Measurements from ENCODE around the gene MAP2K4.

Gene MAP2K4

DNA sequence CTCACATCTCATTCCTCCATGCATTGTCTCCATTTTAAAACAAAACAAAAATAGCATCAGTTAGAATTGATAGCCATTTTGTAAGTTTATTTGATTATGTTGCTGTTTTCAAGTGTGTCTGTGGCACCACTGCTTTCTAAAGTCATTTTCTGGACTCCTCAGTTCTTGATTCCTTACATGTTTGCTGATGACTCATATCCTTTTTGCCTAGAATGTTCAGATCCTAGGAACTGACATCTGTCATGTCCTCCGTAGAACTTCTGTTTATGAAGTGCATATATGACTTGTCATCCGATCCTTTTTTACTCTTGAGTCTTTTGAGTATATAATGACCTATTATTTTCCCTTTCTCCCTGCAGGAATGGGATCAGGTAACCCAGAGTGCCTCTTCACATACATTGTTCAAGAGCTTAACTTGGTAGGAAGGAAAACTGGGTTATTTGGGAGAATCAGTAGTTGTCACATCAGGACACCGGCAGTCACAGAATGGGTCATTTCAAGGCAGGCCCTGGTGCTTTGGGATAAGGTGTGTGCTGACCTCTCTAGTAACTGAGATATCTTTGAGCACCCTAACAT is 69.2 kb downstream of the MAP2K4 start:
- DNase-seq (ENCODE audit: low spot score), result no peak

- DNase-seq (ENCODE audit: low spot score), result no peak
Observed at GRCh38 chr17:12094336-12094735, 73.7 kb downstream of the MAP2K4 start.

- DNase-seq (ENCODE audit: low spot score), result no peak
Observed at GRCh38 chr17:12095522-12095921, 74.8 kb downstream of the MAP2K4 start.

DNA sequence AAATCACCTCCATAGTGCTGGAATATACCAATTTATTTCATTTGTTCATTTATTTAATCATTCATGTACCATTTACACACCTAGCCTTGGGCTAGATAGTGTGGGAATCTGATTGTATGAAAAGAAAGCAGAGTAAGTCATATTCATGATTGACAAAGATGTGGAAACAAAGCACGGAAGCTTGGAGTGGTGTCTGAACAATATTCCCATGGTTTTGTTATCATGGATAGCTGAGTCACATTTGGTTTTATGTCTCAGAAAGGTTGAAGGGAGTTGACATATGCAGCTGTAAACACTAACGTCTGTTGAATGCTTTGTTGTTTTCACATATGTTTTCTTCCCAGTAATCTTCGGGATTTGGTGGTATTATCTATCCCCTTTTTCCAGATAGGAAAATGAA is 76.6 kb downstream of the MAP2K4 start:
- no peak for DNase-seq (ENCODE audit: low spot score)

DNA sequence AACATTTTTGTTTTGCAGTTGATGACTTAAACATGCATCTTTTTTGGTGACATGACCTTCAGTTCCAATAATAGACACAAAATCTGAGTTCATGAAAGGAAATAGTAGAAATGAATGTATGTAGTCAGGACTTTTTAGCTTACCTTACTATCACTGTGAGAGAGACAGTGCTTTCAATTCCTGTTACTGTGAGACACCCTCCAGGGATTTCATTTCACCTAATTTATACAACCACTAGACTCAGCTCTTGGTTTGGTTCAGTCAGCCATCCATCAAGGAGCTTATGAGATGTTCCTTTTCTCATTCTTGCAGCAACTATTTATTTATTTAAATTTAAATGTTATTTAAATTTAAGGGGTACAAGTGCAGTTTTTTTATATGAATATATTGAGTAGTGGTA is 77.9 kb downstream of the MAP2K4 start:
- no peak for DNase-seq (ENCODE audit: low spot score)

DNA sequence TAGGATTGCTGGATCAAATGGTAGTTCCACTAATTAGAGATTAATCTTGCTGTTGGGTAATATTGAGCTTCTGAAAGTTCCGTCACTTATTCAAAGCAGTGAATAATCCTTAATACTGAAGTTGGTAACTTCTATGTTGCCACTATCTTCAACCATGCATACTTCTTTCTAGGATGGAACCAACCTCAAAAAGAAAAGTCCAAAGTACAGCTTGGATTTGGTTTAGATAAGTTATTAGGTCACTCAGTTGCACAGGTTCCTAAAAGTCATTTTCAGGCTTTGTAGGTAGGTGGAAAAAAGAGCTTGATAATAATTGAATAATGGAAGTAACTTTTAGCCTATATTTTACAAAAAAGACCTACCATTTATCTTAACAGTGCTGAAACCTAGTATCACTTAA is 78.7 kb downstream of the MAP2K4 start:
- DNase-seq (ENCODE audit: low spot score), result no peak

- DNase-seq (ENCODE audit: low spot score), result no peak
Observed at GRCh38 chr17:12104831-12105230, 84.2 kb downstream of the MAP2K4 start.

- DNase-seq (ENCODE audit: low spot score), result no peak
Observed at GRCh38 chr17:12107905-12108304, 87.2 kb downstream of the MAP2K4 start.

DNA sequence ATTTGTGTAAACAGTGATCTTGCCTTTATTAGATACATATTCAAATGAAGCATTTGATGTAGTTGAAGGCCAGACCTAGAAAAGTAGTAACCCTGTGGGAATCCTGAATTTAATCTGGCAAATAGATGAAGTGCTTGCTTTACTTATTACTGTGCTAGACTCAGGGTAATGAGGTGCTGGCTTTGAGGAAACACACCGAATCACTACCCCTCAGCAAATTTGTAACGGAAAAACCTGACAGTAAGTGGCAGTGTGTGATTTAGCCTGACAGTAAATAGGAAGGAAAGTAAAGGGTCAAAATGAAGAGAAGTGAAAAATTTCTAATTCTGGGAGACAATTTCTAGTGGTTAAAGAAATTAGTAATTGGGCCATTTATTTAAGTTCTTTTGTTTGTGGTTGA is 90.2 kb downstream of the MAP2K4 start:
- no peak for DNase-seq (ENCODE audit: low spot score)

GRCh38 chr17:12113156-12113555 is 92.5 kb downstream of the MAP2K4 start:
- DNase-seq (ENCODE audit: low spot score), result no peak

DNA sequence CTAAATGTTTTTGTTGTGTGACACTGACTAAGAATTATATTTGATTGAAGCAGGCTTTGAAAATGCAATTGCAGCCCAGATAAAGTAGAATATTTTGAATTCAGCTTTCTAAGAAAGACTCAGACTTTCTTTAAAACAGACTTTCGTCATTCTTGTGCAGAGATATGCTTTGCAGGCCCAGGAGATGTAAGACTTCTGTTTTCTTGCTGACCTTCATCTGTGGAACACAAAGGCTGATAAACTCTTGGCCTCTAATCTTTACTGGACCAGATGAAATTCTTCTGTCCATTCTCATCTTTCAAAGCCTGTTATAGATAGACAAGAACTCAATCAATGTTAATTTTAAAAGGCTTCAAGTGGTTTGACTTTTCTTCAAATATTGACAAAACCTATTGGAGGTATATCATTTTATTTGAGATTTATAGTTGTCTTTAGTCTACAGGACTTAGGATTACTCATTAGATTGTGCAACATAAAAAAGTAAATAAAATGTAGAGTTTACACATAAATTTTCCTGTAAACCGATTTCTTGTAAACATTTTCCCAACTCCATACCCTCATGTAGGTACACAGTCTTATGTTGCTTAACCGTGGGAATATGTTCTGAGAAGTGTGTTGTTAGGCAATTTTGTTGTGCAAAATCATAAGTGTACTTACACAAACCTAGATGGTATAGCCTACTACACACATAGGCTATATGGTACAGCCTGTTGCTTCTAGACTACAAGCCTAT is 94.2 kb downstream of the MAP2K4 start:
- DNase-seq (ENCODE audit: low spot score), result no peak

DNA sequence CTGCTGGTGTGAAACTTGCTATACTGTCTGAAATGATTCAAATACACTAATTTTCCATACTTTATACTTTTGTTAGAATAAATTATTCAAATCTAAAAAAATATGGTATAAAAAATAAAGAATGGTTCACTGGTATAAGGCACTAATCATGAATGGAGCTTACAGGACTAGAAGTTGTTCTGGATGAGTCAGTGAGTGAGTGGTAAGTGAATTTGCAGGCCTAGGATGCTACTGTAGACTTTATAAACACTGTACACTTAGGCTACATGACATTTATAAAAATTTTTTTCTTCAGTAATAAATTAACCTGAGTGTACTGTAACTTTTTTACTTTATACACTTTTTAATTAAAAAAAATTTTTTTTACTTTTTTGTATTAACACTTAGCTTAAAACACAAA is 95.5 kb downstream of the MAP2K4 start:
- no peak for DNase-seq (ENCODE audit: low spot score)

DNA sequence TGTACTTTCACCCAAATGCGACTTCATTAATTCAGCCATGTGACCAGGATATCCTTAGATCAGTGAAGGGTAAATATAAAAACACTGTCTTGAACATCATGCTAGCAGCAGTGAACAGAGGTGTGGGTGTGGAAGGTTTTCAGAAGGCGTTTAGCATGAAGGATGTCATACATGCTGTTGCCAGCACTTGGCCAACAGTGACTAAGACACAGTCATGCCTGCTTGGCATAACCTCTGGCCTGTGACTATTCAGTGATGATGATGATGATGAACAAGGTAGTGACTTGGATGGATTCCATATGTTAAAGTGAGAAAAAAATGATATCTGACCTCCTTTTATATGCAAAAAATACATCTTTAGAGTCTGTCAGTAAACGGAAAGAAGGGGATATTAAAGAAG is 97.9 kb downstream of the MAP2K4 start:
- no peak for DNase-seq (ENCODE audit: low spot score)

DNA sequence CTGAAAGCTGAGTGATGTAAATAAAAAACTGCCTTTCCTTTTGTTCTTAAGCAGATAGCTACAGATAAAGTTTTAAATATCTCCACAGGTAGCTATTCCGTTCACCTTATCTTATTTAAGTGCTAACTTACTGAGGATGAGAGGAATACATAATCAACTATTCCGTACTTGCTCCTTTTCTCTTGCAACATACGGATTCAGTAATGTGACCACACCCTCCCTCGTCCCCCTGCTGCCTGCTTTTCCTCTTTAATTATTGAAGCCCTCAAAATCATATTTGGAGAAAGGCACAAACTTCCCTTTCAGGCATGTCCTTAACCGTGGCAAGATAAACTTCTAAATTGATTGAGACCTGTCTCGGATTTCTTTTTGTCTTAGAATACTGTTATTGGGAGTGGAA is 101.4 kb downstream of the MAP2K4 start:
- no peak for DNase-seq (ENCODE audit: low spot score)

DNA sequence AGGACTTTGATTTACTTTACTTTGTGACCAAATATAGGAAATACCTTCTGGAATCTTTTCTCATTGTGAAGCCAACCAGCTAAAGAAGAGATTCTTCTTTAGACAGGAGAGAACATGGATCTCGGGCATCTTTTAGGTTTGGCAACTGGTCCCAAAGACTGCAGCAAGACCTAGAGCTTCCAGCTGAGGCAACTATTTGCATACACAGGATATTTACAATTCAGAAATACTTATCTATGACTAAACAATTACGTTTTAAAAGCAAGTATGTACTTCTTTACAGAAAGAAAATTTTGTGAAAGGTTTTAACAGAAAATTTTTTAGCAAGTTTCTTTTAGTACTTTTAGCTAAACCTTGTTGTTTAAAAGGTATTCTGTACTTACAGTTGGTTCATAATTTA is 106.5 kb downstream of the MAP2K4 start:
- DNase-seq (ENCODE audit: low spot score), result no peak

GRCh38 chr17:12127667-12128066 is 107.0 kb downstream of the MAP2K4 start:
- no peak for DNase-seq (ENCODE audit: low spot score)

- no peak for DNase-seq (ENCODE audit: low spot score)
Observed at GRCh38 chr17:12128946-12129345, 108.3 kb downstream of the MAP2K4 start.

- no peak for DNase-seq (ENCODE audit: low spot score)
Observed at GRCh38 chr17:12133183-12133582, 112.5 kb downstream of the MAP2K4 start.

- no peak for DNase-seq (ENCODE audit: low spot score)
Observed at GRCh38 chr17:12134101-12134500, 113.4 kb downstream of the MAP2K4 start.

- DNase-seq (ENCODE audit: low spot score), result no peak
Observed at GRCh38 chr17:12134587-12134986, 113.9 kb downstream of the MAP2K4 start.

- DNase-seq (ENCODE audit: low spot score), result no peak
Observed at GRCh38 chr17:12136243-12136642, 115.6 kb downstream of the MAP2K4 start.

DNA sequence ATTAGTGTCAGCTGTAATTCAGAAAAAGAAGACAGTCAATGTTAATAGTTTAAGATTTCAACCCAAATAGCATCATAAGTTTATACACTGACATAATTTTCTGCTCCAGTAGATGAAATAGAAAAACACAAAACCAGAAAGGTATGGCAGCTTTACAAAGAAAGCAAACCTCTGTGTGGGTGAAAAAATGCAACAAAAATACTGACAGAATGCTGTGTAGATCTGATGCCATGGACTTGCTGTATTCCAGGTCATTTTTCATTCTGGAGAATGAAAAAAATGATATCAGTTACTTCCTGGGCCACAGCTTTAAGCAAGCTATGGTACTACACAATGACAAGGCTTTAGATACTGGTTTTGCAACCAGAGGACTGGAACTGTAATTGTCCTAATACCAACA is 116.0 kb downstream of the MAP2K4 start:
- DNase-seq (ENCODE audit: low spot score), result no peak

GRCh38 chr17:12137859-12138258 is 117.2 kb downstream of the MAP2K4 start:
- no peak for DNase-seq (ENCODE audit: low spot score)

DNA sequence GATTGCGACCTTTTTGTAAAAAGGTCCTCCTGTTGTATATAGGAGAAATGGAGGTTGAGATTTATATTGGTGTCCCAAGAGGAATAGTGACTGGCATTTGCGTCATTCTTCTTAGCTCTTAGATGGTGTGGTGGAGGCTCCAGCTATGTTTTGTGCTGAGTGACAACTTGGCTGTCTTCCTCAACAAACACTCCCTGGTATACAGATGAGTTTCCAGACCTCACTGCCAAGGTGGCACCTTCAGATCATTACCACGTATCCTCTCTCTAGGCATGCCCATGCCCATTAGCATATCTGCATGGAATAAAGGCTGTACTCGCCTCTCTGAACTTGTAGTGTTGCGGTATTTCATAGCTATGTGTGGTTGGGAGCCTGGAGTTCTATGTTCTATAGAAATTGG is 120.0 kb downstream of the MAP2K4 start:
- no peak for DNase-seq (ENCODE audit: low spot score)

All from left forelimb (tissue), 1 donor.